ENCODE data around the gene ISLR.
"Not testable (repeated sequence)": the region's sequence is repeated elsewhere in the genome, so short reads cannot be mapped to it uniquely, and the experiment has no call there.

Gene ISLR

DNA sequence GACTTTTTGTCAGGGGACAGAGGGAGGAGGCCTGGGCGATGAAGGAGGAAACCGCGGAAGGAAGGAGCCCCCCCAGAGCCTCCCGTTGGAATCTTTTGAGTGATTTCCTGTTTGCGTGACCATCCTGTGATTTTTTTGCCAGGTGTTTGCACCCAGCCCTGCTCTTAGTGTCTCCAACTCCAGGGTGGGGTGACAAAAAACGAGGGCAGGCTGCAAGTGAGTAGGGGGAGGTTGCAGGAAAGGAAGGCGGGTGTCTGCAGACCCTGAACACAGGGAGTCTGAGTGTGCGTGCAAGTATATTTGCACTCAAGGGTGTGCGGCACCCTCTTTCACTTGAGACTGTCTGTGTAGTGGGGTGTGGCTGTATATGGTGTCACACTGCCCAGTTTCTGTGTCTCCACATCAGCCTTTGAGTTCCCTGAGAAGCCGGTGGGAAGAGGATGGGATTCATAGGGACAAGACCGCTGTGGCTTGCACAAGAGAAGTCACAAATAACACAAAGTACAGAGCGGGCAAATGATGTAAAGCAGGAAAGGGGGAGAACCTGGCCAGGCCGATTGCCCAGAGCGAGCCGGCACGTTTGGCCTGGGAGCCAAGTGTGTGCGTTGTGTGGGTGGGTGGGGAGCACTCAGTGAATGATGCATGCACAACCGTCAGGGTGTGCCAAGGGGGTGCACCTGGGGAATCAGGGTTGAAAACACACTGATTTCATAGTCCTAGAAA, 36.5 kb upstream of the ISLR start:
- DNase-seq (ENCODE audit: low read depth, low spot score), result no peak

DNA sequence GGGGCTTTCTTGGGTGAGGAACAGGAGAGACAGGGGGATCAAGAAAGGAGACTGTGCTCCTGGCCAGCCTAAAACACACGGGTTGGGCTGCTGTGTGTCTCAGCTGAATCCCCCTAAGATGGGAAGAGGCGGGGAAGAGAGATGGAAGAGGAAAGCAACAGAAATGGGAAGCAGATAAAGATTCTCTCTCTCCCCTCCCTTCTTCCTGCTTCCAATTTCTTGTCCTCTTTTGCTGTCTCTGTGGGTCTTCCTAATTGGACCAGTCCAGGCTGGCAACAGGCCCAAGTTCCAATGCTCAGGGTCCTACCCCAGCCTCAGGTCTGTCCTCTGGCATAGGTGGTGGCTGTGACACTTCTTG, 36.0 kb upstream of the ISLR start:
- DNase-seq (ENCODE audit: low read depth, low spot score), result no peak

DNA sequence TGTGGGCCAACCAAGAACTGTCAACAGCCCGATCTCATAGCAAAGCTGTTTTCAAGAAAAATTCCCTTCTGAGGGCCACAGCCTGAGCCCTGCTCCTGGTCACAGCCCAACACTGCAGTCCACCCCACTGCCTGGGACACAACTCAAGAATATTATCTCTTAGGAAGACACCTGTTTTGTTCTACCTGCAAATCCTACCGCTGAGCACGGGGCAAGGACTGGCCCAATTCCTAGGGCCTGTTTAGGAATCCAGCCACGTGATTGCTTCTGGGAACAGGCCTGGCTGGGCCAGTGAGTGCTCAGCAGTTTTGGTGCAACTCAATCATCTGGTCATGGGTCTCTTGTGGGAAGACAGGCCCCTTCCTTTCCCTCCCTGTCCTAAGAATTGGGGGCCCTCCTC, 34.9 kb upstream of the ISLR start:
- DNase-seq (ENCODE audit: low read depth, low spot score), result no peak

GRCh38 chr15:74141591-74141990, 31.9 kb upstream of the ISLR start:
- DNase-seq (ENCODE audit: low read depth, low spot score), result no peak

- no peak for DNase-seq (ENCODE audit: low read depth, low spot score)
These were observed 29.2 kb upstream of the ISLR start for GRCh38 chr15:74144153-74144775.

- no peak for DNase-seq (ENCODE audit: low read depth, low spot score)
These were observed 27.2 kb upstream of the ISLR start for GRCh38 chr15:74146277-74146800.

GRCh38 chr15:74147051-74147450, 26.5 kb upstream of the ISLR start:
- DNase-seq (ENCODE audit: low read depth, low spot score), result no peak

GRCh38 chr15:74155766-74156417, 17.6 kb upstream of the ISLR start:
- no peak for DNase-seq (ENCODE audit: low read depth, low spot score)

DNA sequence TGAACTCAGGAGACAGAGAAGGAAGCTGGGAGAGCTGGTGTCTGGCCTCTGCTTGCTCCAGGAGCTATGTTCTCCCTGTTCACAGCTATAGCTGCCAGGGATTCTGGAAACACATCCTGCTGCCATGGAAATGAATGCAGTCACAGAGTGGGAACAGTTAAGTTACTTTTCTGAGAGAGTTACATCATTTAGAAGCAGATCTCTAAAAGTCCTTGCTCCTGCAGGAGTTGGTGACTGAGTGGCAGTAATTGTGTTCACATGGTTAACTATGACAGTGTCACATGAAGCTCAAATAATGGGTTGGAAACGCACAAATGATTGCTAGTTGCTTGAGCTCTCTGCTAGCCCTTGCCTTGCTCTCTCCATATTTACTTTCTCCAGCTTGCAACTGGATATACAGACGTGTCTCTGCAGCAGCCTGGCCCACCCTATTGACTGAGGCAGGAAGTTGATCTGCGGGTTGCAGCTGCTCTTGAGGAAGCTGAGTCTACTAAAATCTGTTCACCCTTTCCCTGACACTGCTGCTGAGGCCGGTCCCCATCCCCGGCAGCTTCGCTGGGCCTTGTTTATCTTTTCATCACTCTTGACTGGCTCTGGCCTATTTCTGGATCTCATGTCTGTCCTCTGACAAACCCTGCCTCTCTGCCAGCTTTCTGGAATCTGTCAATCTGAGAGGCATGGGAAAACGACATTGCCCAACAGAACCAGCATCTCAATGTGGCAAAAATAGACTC, 16.7 kb upstream of the ISLR start:
- no peak for DNase-seq (ENCODE audit: low read depth, low spot score)

- DNase-seq (ENCODE audit: low read depth, low spot score), result no peak
These were observed 15.4 kb upstream of the ISLR start for GRCh38 chr15:74157868-74158827.

- no peak for DNase-seq (ENCODE audit: low read depth, low spot score)
These were observed 14.5 kb upstream of the ISLR start for GRCh38 chr15:74158855-74159650.

- DNase-seq (ENCODE audit: low read depth, low spot score), result no peak
These were observed 13.7 kb upstream of the ISLR start for GRCh38 chr15:74159773-74160172.

GRCh38 chr15:74160390-74160789, 13.1 kb upstream of the ISLR start:
- DNase-seq (ENCODE audit: low read depth, low spot score), result not testable (repeated sequence)

DNA sequence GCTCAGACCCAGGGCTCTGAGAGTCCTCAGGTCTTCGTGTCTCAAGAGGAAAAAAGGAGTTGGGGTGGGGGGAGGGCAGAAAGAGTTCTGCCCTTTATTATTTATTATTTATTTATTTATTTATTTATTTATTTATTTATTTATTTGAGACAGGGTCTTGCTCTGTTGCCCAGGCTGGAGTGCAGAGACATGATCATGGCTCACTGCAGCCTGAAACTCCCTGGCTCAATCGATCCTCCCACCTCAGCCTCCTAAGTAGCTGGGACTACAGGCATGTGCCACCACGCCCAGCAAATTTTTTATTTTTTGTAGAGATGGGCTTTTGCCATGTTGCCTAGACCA, 11.3 kb upstream of the ISLR start:
- not testable (repeated sequence) for DNase-seq (ENCODE audit: low read depth, low spot score)

GRCh38 chr15:74165461-74165860, 8.0 kb upstream of the ISLR start:
- no peak for DNase-seq (ENCODE audit: low read depth, low spot score)

GRCh38 chr15:74167891-74168331, 5.6 kb upstream of the ISLR start:
- no peak for DNase-seq (ENCODE audit: low read depth, low spot score)

GRCh38 chr15:74168711-74169126, 4.8 kb upstream of the ISLR start:
- no peak for DNase-seq (ENCODE audit: low read depth, low spot score)

- DNase-seq (ENCODE audit: low read depth, low spot score), result no peak
These were observed 3.3 kb upstream of the ISLR start for GRCh38 chr15:74170071-74170844.

GRCh38 chr15:74170875-74171578, 2.5 kb upstream of the ISLR start:
- no peak for DNase-seq (ENCODE audit: low read depth, low spot score)
